ENCODE measurements around the gene EMP3.
A peak's percentile ranks its signal among the peaks of the same experiment; 100 is the strongest.
"Not testable (repeated sequence)": the region's sequence is repeated elsewhere in the genome, so short reads cannot be mapped to it uniquely, and the experiment has no call there.

Gene EMP3

DNA sequence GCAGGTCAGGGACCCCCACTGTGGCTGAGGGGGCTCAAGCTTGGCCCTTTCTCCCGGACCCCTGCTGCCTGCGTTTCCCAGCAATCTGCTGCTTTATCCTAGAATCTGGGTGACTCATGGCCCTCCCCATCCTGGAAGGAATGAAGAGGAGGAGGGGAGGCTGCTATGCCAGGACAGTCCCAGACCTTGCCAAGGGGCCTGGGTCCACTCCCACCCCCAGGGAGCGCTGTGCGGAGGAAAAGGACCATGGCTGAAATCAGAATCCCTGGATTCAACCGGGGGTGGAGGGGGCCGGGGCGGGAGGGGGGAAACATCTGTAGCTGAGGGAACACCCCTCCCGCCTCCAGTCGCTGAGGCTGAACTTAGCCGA is 35.0 kb upstream of the EMP3 start:
- no peak for DNase-seq (ENCODE audit: extremely low read depth, insufficient read length)
- no peak overlapping the region for H3K4me3 ChIP-seq (replicated peaks; ENCODE audit: low read depth, low read length)
- TF ChIP-seq, protein P1, sequence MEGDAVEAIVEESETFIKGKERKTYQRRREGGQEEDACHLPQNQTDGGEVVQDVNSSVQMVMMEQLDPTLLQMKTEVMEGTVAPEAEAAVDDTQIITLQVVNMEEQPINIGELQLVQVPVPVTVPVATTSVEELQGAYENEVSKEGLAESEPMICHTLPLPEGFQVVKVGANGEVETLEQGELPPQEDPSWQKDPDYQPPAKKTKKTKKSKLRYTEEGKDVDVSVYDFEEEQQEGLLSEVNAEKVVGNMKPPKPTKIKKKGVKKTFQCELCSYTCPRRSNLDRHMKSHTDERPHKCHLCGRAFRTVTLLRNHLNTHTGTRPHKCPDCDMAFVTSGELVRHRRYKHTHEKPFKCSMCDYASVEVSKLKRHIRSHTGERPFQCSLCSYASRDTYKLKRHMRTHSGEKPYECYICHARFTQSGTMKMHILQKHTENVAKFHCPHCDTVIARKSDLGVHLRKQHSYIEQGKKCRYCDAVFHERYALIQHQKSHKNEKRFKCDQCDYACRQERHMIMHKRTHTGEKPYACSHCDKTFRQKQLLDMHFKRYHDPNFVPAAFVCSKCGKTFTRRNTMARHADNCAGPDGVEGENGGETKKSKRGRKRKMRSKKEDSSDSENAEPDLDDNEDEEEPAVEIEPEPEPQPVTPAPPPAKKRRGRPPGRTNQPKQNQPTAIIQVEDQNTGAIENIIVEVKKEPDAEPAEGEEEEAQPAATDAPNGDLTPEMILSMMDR (IDR thresholded peaks at IDR 0.05; ENCODE audit: insufficient read depth, low read length, poor library complexity, severe bottlenecking) = no peak
- peaks cover 2% of the 10 kb centered on the region; the same call in 1 of the 2 replicates for H3K36me3 ChIP-seq (ENCODE audit: control insufficient read depth, insufficient read depth, low read length)
- no peaks in the 10 kb centered on the region for H3K27me3 ChIP-seq (replicated peaks; ENCODE audit: control insufficient read depth, insufficient read depth, low read length)

DNA sequence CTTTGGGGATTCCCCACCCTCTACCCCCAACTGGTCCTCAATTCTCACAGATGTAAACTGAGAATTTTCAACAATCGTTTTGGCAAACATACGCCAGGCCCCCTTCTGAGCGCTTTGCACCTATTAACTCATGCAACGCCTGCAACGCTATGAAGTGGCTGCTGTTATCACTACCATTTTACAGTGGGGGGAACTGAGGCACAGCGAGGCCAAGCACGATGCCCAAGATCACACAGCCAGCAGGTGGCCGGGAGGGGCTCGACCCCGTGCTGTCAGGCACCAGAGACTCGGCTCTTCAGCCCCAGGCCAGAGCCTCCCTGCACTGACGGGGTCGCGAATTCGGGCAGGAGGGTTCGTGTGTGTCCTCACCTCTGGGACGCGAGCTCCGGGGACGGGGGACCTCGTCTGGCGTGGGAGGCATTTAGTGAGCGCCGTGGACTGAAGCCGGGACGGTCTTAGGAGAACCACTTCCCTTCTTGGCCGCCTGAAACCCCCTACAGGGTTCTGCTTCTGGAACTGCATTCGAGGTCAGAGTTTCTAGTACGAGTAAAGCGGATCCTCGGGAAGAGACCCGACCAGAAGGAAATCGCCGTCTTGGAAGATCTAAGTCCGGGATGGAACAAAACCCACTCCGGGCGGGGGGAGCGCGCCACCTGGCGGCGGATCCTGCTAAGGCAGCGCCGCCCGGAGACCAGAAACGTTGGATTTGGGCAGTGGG is 34.4 kb upstream of the EMP3 start:
- Histone ChIP-seq H3K36me3 (ENCODE audit: control insufficient read depth, insufficient read depth, low read length) (peaks cover 2% of the 10 kb centered on the region; the same call in 1 of the 2 replicates), H3K27me3 (replicated peaks; ENCODE audit: control insufficient read depth, insufficient read depth, low read length) (no peaks in the 10 kb centered on the region), H3K4me3 (replicated peaks; ENCODE audit: low read depth, low read length) (peak overlapping the region; percentile 55)
- peak; percentile 74 for DNase-seq (ENCODE audit: extremely low read depth, insufficient read length)
- TF ChIP-seq, protein P1 (IDR thresholded peaks at IDR 0.05; ENCODE audit: insufficient read depth, low read length, poor library complexity, severe bottlenecking) = peak; percentile 99

DNA sequence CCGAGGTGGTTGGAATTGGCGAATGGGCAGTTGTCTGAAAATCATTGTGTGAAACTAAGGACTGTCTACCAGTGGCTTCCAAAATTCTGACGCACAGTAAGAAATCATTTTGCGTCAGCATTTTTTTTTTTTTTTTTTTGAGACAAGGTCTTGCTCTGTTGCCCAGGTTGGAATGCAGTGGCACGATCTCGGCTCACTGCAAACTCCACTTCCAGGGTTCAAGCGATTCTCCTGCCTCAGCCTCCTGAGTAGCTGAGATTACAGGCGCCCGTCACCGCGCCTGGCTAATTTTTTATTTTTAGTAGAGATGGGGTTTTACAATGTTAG is 33.9 kb upstream of the EMP3 start:
- H3K4me3 ChIP-seq (replicated peaks; ENCODE audit: low read depth, low read length) = peak overlapping the region; percentile 55
- DNase-seq (ENCODE audit: extremely low read depth, insufficient read length); H3K36me3 ChIP-seq (ENCODE audit: control insufficient read depth, insufficient read depth, low read length); H3K27me3 ChIP-seq (replicated peaks; ENCODE audit: control insufficient read depth, insufficient read depth, low read length): not testable (repeated sequence)

DNA sequence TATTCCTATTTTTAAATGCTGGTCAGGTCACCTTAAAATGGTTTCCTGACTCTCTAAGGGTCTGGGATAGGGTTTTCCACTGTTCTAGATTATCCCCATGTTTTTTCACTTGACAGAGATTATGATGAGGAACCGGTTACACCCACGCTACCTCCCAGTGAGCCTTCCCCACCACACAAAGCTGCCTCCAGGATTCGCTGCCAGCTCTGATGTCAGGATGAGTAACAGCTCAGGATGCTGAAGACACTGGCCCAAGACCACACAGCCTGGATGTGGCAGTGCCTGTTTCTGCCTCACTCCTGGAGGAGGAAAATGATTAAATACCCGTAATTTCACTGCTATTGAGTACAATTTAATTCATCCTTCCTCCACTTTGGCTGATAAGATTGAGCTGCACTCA is 32.6 kb upstream of the EMP3 start:
- Histone ChIP-seq H3K4me3 (replicated peaks; ENCODE audit: low read depth, low read length) (no peak overlapping the region), H3K27me3 (replicated peaks; ENCODE audit: control insufficient read depth, insufficient read depth, low read length) (no peaks in the 10 kb centered on the region), H3K36me3 (ENCODE audit: control insufficient read depth, insufficient read depth, low read length) (no peaks in the 10 kb centered on the region)
- TF ChIP-seq, protein P1 (IDR thresholded peaks at IDR 0.05; ENCODE audit: insufficient read depth, low read length, poor library complexity, severe bottlenecking) = no peak
- no peak for DNase-seq (ENCODE audit: extremely low read depth, insufficient read length)

DNA sequence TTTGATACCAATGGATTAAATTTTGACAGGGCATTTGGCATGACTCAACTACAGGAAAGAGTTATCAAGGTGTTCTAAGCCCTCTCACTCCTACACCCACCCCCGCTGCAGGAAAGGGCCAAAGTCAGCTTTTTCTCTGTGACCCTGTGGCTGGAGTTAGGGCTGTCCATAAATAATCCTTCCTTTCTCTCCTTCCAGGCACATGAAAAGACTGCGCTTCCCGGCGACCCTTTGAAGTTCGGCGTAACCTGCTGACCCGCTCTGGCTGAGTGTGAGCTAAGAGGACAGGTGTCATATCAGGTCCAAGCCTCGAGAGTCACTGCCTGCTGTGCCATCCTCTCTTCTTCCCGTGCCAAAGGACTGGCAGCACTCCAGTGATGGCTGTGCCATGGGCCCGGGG is 29.9 kb upstream of the EMP3 start:
- TF ChIP-seq, protein P1 (IDR thresholded peaks at IDR 0.05; ENCODE audit: insufficient read depth, low read length, poor library complexity, severe bottlenecking) = no peak
- Histone ChIP-seq H3K4me3 (replicated peaks; ENCODE audit: low read depth, low read length) (no peak overlapping the region), H3K27me3 (replicated peaks; ENCODE audit: control insufficient read depth, insufficient read depth, low read length) (no peaks in the 10 kb centered on the region), H3K36me3 (ENCODE audit: control insufficient read depth, insufficient read depth, low read length) (no peaks in the 10 kb centered on the region)
- no peak for DNase-seq (ENCODE audit: extremely low read depth, insufficient read length)

DNA sequence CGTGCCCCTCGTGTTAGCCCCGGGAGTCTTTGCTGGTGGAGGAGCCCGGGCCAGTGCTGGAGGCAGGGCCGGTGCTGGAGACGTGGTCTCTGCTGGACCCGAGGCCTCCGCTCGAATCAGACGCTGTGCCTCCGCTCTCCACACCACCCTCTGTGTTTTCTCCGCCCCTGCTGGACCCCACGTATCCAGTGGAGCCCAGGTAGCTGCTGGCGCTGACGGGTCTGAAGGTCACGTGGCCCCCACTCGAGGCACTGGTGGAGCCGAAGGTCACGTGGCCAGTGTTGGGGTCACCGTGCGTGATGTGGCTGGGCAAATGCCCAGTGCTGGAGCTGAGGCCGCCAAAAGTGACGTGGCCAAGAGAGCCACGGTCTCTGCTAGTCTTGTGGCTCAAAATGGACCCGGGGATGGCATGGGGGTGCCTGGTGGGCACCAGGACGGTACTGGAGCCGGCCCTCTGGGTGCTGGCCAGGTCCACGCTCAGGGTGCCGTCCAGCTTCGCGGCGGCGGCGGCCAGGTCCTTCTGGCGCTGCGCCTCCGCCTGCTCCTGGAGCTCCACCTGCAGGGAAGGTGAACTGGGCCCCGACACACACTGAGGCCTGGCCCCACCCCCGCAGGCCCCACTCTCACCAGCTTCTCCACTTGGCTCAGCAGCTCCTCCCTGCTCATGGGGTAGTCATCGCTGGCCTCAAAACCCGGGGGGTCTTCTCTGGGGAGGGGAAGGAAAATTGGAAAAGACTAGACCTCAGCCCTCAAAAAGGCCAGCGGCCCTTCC is 28.2 kb upstream of the EMP3 start:
- TF ChIP-seq, protein P1 (IDR thresholded peaks at IDR 0.05; ENCODE audit: insufficient read depth, low read length, poor library complexity, severe bottlenecking) = no peak
- no peak for DNase-seq (ENCODE audit: extremely low read depth, insufficient read length)
- H3K36me3 ChIP-seq (ENCODE audit: control insufficient read depth, insufficient read depth, low read length) = no peaks in the 10 kb centered on the region
- H3K4me3 ChIP-seq (replicated peaks; ENCODE audit: low read depth, low read length) = no peak overlapping the region
- H3K27me3 ChIP-seq (replicated peaks; ENCODE audit: control insufficient read depth, insufficient read depth, low read length) = no peaks in the 10 kb centered on the region

Data from GM06990 (cell line).